Measurements from ENCODE around the gene HS3ST5. TPM values are rescaled to one million over a fixed set of nuclear protein-coding genes. Genes with fewer than 3 reads are reported as not detected.

HS3ST5 gene, protein sequence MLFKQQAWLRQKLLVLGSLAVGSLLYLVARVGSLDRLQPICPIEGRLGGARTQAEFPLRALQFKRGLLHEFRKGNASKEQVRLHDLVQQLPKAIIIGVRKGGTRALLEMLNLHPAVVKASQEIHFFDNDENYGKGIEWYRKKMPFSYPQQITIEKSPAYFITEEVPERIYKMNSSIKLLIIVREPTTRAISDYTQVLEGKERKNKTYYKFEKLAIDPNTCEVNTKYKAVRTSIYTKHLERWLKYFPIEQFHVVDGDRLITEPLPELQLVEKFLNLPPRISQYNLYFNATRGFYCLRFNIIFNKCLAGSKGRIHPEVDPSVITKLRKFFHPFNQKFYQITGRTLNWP
- not detected in 2 replicates for total RNA-seq

DNA sequence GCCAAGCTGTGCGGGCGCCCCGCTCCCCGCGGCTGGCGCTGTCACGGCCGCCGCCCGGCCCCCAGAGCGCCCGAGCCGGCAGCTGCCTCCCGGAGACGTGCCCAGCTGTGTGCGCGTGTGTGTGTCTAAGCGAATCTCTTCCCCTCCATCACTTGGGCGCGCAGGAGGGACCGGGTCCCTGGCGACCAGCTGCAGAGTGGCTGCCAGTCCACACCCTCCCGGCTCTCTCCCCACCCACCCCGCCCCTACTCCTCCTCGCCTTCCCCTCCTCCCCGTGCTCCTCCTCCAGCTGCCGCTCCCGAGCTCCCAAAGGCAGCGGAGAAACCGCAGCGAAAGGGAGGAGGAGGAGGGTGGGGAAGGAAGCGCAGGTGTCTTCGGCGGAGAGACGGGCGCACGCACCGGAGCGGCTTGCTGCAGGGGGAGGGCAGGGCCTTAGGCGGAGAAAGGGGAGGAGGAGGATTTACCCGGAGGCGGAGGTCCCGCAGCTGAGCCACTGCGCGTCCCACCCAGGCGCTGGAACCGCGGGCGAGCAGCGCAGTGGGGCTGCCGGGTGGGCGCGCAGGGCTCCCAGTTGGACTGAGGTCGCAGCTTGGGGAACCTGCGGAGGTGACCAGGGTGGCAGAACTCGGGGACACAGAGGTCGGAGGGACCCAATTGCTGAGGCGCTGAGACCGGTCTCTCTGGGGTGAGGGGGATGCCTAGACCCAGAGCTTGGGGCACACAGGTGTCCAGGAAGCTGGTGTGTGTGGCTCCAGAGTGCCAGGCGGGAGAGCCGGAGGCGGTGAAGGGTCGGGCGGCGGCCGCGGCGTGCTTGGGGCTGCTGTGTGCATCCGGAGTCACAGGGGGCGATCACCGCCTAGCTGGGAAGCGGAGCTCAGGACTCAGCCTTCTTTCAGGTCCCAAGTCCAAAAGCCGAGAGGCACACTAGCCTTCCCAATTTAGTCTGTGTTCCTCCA lies at the start of gene HS3ST5:
HS3ST5 (minus strand) TSS at position 198 of the 956 bp plus-strand sequence. CDS start 280,178 bp downstream, outside the sequence.
- no peak for FAIRE-seq
- H3K27me3 ChIP-seq (ENCODE audit: control insufficient read depth, insufficient read depth, low read length), result peaks cover 20% of the 10 kb centered on the region
- H3K36me3 ChIP-seq (ENCODE audit: control insufficient read depth, insufficient read depth, low read length), result no peaks in the 10 kb centered on the region
- TF ChIP-seq, protein P1, sequence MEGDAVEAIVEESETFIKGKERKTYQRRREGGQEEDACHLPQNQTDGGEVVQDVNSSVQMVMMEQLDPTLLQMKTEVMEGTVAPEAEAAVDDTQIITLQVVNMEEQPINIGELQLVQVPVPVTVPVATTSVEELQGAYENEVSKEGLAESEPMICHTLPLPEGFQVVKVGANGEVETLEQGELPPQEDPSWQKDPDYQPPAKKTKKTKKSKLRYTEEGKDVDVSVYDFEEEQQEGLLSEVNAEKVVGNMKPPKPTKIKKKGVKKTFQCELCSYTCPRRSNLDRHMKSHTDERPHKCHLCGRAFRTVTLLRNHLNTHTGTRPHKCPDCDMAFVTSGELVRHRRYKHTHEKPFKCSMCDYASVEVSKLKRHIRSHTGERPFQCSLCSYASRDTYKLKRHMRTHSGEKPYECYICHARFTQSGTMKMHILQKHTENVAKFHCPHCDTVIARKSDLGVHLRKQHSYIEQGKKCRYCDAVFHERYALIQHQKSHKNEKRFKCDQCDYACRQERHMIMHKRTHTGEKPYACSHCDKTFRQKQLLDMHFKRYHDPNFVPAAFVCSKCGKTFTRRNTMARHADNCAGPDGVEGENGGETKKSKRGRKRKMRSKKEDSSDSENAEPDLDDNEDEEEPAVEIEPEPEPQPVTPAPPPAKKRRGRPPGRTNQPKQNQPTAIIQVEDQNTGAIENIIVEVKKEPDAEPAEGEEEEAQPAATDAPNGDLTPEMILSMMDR (IDR thresholded peaks at IDR 0.05; ENCODE audit: insufficient read depth, low read length, severe bottlenecking), result no peak
- peak within 1 kb of the TSS; percentile 25 for H3K4me3 ChIP-seq (ENCODE audit: low read depth, low read length)
- no peak for DNase-seq (ENCODE audit: low read depth)

DNA sequence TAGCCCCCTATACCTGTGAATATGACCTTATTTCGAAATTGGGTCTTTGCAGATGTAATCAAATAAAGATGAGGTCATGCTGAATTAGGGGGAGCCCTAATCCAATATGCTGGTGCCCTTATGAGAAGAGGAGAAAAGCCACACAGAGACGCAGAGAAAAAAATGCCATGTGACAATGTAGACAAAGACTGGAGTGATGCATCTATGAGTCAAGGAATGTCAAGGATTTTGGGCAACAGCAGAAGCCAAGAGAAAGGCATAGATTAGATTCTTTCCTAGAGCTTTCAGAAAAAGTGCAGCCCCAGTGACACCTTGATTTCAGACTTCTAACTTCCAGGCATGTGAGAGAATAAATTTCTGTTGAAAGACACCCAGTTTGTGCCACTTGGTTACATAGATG lies 47.4 kb upstream of the HS3ST5 start:
- H3K4me3 ChIP-seq (ENCODE audit: low read depth, low read length), result no peak overlapping the region
- H3K36me3 ChIP-seq (ENCODE audit: control insufficient read depth, insufficient read depth, low read length), result no peaks in the 10 kb centered on the region
- no peaks in the 10 kb centered on the region for H3K27me3 ChIP-seq (ENCODE audit: control insufficient read depth, insufficient read depth, low read length)
- TF ChIP-seq, protein P1 (IDR thresholded peaks at IDR 0.05; ENCODE audit: insufficient read depth, low read length, severe bottlenecking), result no peak
- no peak for DNase-seq (ENCODE audit: low read depth)
- FAIRE-seq, result no peak

DNA sequence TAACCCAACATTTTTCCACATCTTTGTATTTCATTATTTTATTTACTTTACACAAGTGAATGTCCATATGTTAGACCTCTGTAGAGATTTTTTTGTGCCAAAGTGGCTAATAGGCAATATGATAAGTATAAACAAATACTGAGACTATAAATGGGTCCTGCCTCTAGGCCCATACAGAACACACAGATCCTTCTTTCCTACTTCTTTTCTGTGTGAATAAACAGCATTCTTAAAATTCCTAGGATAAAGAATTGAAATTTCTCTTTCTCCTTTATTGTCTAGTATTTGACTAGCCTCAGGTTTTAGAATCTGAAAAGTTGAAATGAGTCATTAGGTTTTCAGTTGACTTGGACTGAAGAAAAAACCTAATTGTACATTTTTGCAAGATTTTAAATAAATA lies 46.3 kb upstream of the HS3ST5 start:
- DNase-seq (ENCODE audit: low read depth), result no peak
- FAIRE-seq, result no peak
- no peaks in the 10 kb centered on the region for H3K27me3 ChIP-seq (ENCODE audit: control insufficient read depth, insufficient read depth, low read length)
- TF ChIP-seq, protein P1 (IDR thresholded peaks at IDR 0.05; ENCODE audit: insufficient read depth, low read length, severe bottlenecking), result no peak
- H3K4me3 ChIP-seq (ENCODE audit: low read depth, low read length), result no peak overlapping the region
- H3K36me3 ChIP-seq (ENCODE audit: control insufficient read depth, insufficient read depth, low read length), result no peaks in the 10 kb centered on the region

DNA sequence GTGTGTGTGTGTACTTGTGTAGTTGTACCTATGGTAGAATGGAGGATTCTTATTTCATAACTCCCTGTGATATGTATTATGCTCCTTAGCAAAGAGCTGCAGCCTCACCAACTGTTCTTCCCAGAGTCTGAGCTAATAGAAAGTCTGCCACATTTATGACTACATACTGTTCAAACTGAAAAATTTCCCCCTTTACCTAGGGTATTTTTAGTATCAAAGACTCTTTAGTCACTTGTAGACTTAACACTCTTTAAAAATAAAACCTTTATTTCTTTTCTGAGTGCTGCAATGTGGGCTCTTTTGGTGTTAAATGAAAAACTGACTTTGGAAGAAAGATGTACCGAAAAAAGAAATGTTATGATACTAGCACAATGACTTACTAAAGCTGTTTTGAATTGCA lies 39.6 kb upstream of the HS3ST5 start:
- TF ChIP-seq, protein P1 (IDR thresholded peaks at IDR 0.05; ENCODE audit: insufficient read depth, low read length, severe bottlenecking), result no peak
- no peak for FAIRE-seq
- Histone ChIP-seq H3K36me3 (ENCODE audit: control insufficient read depth, insufficient read depth, low read length) (no peaks in the 10 kb centered on the region), H3K27me3 (ENCODE audit: control insufficient read depth, insufficient read depth, low read length) (no peaks in the 10 kb centered on the region), H3K4me3 (ENCODE audit: low read depth, low read length) (no peak overlapping the region)
- DNase-seq (ENCODE audit: low read depth), result no peak

DNA sequence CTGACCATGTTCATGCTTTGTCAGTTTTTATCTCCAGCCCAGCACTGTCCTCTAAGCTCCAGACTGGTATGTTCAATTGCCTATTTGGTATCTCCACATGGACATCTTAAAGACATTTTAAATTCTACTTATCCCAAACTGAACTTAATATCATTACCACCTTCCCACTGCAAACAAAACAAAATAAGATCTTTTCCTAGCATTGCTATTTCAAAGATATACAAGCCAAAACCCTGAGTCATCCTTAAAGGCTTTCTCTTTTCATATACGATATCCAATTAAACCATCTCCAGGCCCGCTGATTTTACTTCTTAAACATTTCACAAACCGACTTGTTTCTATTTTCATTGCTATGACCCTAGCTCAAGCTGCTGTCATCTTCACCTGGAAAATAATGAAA lies 35.1 kb upstream of the HS3ST5 start:
- TF ChIP-seq, protein P1 (IDR thresholded peaks at IDR 0.05; ENCODE audit: insufficient read depth, low read length, severe bottlenecking), result no peak
- no peaks in the 10 kb centered on the region for H3K36me3 ChIP-seq (ENCODE audit: control insufficient read depth, insufficient read depth, low read length)
- no peak overlapping the region for H3K4me3 ChIP-seq (ENCODE audit: low read depth, low read length)
- DNase-seq (ENCODE audit: low read depth) (no peak), FAIRE-seq (no peak)
- no peaks in the 10 kb centered on the region for H3K27me3 ChIP-seq (ENCODE audit: control insufficient read depth, insufficient read depth, low read length)
